Measurements from ENCODE around the gene DNM2.
A peak's percentile ranks its signal among the peaks of the same experiment; 100 is the strongest.
"Not testable (repeated sequence)": the region's sequence is repeated elsewhere in the genome, so short reads cannot be mapped to it uniquely, and the experiment has no call there.

Gene DNM2

DNA sequence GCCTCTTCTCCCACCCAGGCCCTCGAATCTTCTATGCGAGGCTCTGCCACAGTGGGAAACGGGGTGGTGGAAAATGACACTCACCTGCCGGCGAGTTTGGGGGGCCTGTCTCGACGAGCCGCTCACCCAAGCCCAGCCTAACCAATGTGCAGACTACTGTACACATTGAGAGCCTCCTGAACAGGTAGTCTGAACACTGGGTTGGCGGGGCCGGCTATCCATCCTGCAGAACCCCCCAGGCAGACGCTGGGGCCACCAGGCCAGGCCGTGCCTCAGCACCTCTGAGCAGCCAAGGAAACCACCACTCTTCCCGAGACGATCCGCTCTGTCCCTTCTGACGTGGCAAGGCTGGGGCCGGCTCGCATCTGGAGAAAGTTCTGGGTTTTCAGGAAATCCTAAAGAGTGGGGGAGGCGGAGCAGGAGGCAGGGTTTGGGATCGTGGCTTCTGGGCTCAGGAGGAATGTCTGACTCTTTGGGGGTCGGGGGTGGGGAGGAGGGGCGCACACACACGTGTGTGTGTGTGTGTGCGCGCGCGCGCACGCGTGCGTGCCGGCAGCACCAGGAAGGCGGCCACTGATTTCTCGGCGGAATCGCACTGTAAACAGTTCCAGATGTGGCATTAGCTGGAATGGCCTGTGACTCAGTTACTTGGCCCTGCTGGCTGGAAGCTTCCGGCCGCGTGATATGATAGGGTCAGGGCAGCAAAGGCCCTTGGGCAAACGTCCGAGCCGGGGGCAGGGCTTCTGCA, 99.6 kb downstream of the DNM2 start:
- DNase-seq (ENCODE audit: low spot score), result peak; percentile 96

- no peak for DNase-seq (ENCODE audit: low spot score)
Measured at GRCh38 chr19:10818301-10819123, 100.6 kb downstream of the DNM2 start.

DNA sequence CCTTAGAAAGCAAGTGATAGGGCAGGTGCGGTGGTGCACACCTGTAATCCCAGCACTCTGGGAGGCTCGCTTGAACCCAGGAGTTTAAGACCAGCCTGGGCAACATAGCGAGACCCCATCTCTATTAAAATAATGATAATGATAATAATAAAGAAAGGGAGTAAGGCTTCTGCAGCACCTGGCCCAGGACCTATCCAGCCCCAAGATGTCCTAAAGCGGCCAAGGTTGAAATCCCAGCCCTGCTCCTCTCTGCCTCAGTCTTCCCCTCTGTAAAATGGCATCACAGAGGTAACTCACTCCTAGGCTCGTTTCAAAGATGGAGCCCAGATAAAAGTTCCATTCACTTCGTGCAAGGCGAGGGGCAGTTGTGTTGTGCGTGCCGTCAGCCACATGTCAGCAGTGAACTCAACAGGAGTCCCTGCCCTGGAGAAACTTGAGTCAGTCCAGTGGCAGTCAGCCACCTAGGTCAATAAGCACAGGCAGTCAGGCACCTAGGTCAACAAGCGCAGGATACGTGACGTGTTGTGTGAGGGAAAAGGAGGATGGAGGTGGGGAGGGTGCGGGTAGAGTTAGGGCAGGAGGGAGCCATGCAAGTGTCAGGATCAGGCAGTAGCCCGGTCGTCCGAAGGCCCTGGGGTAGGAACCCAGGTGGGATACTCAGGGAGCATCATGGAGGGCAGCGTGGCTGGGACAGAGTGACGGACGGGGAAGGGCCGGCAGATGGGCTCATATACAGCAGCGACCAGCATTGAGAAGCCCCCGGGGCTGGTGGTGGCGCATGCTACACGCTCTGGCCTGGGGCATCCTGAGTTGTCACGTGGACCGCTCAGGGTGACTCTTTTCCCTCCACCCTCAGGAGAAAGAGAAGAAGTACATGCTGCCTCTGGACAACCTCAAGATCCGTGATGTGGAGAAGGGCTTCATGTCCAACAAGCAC, 101.5 kb downstream of the DNM2 start:
- no peak for DNase-seq (ENCODE audit: low spot score)

GRCh38 chr19:10820173-10820572, 102.3 kb downstream of the DNM2 start:
- DNase-seq (ENCODE audit: low spot score), result no peak

- DNase-seq (ENCODE audit: low spot score), result no peak
Measured at GRCh38 chr19:10823690-10824089, 105.8 kb downstream of the DNM2 start.

DNA sequence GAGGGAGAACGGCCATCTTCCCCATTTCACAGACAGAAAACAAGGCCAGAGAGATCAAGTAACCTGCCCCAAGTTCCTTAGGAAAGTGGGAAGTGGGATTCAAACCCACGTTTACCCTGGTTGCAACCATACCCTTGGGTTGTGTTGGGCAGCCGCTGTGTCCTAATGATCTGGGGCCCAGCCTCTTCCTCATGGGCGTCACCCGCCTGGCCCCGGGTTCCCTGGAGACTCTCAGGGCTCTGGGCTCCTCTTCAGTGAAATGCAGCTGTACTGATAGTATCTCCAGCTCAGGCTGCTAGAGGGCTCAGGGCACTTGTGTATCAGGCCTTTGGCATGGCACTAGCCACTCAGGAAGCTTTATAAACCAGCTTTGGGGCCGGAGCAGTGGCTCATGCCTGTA, 108.4 kb downstream of the DNM2 start:
- DNase-seq (ENCODE audit: low spot score), result no peak

DNA sequence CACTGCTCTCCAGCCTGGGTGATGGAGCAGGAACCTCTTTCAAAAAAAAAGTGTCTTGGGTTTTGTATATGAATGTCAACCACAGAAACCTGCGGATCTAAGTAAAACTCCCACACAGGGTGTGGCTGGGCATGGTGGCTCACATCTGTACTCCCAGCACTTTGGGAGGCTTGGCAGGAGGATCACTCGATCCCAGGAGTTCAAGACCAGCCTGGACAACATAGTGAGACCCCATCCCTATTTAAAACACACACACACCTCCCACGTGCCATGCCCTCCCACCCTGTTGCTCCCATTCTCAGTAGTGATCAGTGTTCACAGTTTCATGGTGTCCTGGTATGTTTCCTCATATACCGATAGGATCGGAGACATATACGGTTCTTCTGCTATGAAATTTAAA, 109.0 kb downstream of the DNM2 start:
- no peak for DNase-seq (ENCODE audit: low spot score)

DNA sequence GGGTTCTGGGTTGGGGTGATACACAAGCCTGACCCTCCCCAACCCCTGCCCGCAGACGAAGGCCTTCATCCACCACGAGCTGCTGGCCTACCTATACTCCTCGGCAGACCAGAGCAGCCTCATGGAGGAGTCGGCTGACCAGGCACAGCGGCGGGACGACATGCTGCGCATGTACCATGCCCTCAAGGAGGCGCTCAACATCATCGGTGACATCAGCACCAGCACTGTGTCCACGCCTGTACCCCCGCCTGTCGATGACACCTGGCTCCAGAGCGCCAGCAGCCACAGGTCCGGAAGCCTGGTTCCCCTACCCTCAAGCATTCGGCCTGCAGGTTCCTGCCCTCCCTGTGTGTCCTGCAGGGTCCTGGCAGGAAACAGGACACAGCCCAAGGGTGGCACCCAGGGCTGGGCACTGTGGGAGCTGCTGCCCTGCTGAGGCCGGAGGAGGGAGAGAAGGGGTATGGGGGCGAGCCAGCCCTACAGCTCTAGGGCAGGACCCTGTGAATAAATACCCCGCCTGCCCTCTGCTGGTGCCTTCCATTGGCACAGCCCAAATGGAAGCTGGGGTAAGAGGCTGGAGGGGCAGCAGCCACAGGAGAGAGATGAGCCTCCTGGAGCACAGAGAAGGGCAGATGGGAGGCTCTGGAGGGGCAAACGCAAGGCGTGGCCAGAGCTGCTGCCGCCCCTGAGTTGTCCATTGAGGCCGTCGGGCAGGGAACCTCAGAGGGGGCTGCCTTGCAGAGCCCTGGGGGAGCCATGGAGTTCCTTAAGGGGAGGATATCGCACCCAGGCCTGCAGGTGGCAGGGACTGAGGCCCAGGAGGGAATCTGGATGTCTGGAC, 111.3 kb downstream of the DNM2 start:
- DNase-seq (ENCODE audit: low spot score), result no peak

- DNase-seq (ENCODE audit: low spot score), result no peak
Measured at GRCh38 chr19:10829967-10830366, 112.1 kb downstream of the DNM2 start.

GRCh38 chr19:10830370-10830769, 112.5 kb downstream of the DNM2 start:
- DNase-seq (ENCODE audit: low spot score), result no peak

DNA sequence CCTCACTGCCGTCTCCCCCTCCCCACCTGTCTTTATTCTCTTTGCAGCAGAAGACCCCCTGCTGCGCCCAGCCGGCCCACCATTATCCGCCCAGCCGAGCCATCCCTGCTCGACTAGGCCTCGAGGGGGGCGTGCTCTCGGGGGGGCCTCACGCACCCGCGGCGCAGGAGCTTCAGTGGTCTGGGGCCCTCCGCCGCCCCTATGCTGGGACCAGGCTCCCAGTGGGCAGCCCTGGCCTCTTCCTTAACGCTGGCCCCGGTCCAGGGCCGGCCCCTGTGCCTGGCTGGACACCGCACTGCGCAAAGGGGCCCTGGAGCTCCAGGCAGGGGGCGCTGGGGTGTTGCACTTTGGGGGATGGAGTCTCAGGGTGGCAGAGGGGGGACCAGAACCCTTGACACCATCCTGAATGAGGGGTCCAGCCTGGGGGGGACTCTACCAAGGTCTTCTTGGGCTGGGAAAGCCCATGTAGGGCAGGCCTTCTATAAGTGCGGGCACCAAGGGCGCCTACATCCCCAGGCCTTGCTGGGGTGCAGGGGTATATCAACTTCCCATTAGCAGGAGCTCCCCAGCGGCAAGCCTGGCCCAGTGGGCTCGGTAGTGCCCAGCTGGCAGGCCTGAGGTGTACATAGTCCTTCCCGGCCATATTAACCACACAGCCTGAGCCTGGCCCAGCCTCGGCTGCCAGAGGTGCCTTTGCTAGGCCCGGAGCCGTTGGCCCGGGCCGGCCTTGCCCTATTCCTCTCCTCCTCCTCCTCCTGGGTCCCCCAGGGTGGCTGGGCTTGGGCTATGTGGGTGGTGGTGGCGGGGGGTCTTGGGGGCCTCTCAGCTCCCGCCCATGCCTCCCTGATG, 113.3 kb downstream of the DNM2 start:
- DNase-seq (ENCODE audit: low spot score), result no peak

DNA sequence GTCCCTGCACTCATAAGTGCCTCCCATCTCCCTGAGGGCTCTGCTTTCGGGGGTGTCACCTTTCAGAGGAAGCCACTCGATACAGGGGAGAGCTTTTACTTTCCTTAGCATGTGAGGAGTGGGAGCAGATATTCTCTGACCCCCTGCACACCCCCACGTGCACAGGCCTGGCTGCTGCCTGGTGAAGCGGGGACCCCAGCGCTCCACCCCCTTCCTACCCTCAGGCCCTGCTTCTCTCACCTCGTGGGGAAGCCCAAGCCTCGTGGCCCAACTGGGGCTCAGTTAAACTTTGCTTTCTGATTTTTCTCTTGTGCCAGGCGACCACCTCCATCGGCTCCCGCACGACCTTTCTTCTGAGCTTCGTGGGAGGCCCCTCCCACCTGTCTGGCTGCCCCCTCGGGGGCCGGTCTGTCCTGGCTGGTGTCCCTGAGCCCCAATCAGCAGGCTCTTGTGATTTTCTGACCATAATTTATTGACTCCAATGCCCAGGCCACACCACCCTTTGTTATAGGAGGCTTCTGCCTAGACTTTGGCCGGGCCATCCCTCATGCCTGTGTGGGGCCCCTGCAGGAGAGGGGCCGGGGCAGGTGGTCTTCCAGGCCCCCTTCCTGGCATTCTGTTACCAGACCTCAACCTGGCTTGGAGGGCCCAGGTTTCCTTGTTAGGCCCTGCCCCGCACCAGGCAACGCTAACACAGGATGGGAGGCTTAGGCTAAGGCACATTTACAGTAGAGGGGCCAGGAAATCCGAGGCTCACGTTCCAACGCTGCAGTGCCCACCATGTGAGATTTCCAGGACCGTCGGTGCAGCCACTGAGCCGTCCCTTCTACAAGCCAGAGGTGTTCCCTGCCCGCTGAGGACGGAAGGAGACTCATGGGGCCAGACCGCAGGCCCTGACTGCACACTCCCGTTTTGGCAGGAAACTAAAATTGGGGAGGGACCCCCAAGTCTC, 114.4 kb downstream of the DNM2 start:
- no peak for DNase-seq (ENCODE audit: low spot score)

GRCh38 chr19:10832939-10833296, 115.0 kb downstream of the DNM2 start:
- DNase-seq (ENCODE audit: low spot score), result no peak

DNA sequence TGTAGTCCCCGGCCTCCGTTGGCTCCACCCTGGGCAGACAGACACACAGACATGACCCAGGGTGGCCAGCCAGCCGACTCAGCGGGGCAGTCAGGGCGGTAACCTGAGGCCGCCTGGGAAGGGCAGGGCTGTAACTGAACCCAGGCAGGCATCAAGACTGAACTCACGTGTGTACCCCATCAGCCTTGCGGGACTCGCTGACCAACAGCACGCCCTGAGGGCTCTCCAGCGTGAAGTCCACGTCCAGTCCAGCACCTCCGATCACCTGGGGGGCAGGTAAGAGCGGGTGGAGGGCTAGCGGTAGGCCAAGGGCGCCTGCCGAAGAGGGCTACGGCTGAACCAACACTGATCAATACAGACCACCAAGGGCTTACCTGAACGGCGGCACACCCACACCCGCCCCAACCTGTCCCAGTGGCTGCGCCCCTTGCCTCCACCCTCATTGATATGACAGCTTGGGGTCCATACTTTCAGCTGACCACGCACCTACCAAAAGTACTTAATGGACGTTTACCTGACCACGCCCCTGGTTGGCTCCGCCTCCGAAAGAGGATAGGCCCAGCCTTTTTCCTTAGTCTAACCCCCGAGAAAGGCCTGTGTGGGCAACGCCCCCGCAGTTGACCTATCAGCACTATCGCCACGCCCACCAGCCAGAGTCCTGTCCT, 117.3 kb downstream of the DNM2 start:
- no peak for DNase-seq (ENCODE audit: low spot score)

GRCh38 chr19:10835754-10836478, 118.0 kb downstream of the DNM2 start, which contains the start of gene TMED1:
Gene TMED1, minus strand, starts transcription at chr19:10836212. Its CDS starts 21 bp downstream, at chr19:10836191.
- peak; percentile 97 for DNase-seq (ENCODE audit: low spot score)

- peak; percentile 90 for DNase-seq (ENCODE audit: low spot score)
Measured at GRCh38 chr19:10836479-10837330, 118.8 kb downstream of the DNM2 start.

- not testable (repeated sequence) for DNase-seq (ENCODE audit: low spot score)
Measured at GRCh38 chr19:10837649-10838048, 119.8 kb downstream of the DNM2 start.

Measured in AG20443 (cell line).